CMK (cell line): ENCODE measurements around the gene GTF3C2.
"Not testable (repeated sequence)": the region's sequence is repeated elsewhere in the genome, so short reads cannot be mapped to it uniquely, and the experiment has no call there.

ENCODE experiments used
- DNase-seq: peaks from one replicate; pipeline ENCODE4 v3.0.0-alpha.2; 2010; ENCODE audit warnings: low read depth

The GTF3C2 gene

GRCh38 chr2:27322301-27322765 is 34.2 kb downstream of the GTF3C2 start:
- peak; percentile 37 for DNase-seq

- DNase-seq, result no peak
Measured at GRCh38 chr2:27320958-27321543, 35.5 kb downstream of the GTF3C2 start.

- DNase-seq, result not testable (repeated sequence)
Measured at GRCh38 chr2:27319839-27320238, 36.7 kb downstream of the GTF3C2 start.

DNA sequence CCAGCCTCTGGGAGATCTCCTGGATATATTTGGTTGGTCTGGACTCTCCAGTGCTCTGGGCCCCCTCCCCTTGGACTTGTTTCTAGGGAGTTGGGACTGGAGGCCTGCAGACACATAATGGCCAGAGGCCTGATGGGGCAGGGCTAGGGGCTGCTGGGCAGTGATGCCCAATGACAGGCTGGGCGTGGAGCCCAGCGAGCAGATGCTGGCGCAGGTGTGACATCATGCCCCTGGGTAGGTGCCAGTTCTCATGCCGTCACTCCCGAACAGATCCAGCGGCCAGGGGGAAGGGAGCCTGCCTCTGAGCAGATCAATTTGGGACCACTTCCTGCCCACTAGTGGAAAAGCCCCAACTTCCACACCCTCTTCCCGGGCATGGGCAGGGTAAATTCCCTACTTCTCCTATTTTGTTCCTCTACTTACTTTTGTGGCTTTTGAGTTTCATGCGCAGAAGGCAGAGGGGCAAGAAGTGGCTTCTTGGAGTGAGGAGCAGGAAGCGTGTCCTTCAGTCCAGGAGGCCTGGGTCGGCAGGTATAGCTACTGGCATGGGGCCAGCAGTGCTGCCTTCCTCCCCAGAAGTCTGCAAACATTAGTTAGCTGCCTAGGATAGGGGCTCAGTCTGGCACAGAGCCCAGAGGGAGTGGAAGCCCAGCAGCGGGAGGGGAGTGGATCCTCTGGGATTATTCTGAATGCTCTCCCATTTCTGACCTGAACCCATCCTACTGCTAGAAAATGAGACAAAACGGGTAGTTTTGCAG is 39.7 kb downstream of the GTF3C2 start:
- DNase-seq, result no peak

GRCh38 chr2:27315122-27315521 is 41.4 kb downstream of the GTF3C2 start:
- no peak for DNase-seq

GRCh38 chr2:27314709-27315108 is 41.9 kb downstream of the GTF3C2 start:
- no peak for DNase-seq

DNA sequence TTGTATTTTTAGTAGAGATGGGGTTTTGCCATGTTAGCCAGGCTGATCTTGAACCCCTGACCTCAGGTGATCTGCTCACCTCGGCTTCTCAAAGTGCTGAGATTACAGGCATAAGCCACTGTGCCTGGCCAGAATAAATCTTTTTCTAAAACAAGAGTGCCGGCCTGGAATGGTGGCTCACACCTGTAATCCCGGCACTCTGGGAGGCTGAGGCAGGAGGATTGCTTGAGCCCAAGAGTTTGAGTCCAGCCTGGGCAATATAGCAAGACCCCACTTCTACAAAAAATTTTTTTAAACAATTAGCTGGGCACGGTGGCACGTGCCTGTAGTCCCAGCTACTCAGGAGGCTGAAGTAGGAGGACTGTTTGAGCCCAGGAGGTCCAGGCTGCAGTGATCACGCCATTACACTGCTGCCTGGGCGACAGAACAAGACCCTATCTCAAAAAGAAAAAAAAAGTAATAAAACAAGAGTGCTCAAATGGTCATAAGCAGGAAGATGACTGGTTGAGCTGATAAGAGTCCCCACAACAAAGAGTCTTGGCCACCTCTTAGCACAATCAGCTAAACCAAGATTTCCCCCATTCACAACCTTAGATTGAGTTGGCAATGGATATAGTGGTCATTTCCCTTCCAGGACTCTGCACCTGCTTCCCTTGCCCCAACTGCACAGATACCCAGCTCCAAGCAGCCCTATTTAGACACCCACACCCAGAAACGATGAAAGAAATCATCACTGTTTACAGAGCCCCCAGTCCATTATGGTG is 42.5 kb downstream of the GTF3C2 start:
- DNase-seq, result no peak

DNA sequence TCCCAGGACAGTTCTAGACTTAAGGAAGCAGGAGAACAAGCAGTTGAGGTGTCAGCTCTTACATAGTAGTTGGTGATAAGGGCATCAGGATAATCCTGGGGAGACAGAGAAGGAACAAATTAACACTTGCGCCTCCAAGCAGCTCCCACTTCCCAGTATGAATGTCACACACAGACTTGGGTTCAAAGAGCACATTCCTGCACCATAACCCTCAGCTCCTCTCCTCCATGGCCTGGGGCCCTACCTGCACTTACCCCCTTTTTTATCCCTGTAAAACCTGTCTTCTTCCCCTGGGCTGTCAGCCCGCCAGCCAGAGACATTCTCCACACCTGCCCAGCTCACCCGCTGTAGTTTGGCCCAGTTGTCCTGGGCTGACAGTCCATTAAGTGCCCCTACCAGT is 44.4 kb downstream of the GTF3C2 start:
- DNase-seq, result no peak

DNA sequence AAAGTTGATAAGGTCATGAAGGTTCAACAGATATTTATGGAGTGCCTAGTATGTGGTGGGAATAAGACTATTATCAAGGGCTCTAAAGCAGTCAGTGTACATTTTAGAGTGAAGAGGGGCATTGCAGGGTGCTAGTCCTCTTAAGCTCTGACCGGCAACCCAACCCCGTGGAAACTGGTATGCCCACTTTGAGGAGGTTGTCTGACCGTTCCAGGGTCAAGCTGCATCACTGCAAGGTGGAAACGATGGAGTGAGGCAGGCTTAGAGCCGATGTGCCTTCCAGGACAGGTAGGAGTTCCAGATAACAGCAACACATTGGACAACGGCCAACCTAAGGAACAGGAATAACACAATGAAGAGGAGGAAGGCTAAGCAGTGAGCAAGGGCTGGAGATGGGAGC is 46.9 kb downstream of the GTF3C2 start:
- DNase-seq, result no peak

- no peak for DNase-seq
Measured at GRCh38 chr2:27308359-27308881, 48.1 kb downstream of the GTF3C2 start, which contains the start of gene UCN. UCN (minus strand) TSS chr2:27308445; CDS start chr2:27307895, 550 bp downstream.

GRCh38 chr2:27307545-27308358 is 48.8 kb downstream of the GTF3C2 start:
- DNase-seq, result no peak

DNA sequence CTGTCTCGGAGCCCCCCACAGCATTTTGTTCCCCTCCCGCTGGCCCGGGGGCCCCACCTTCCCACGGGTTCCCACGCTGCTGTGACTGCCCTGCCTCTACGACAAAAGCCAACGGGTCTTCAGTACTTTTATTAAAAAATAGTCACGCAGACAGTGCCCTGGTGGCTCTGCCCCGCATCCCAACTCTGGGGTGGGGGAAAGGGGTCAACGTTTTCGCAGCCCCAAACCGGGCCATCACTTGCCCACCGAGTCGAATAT is 49.3 kb downstream of the GTF3C2 start:
- DNase-seq, result no peak

DNA sequence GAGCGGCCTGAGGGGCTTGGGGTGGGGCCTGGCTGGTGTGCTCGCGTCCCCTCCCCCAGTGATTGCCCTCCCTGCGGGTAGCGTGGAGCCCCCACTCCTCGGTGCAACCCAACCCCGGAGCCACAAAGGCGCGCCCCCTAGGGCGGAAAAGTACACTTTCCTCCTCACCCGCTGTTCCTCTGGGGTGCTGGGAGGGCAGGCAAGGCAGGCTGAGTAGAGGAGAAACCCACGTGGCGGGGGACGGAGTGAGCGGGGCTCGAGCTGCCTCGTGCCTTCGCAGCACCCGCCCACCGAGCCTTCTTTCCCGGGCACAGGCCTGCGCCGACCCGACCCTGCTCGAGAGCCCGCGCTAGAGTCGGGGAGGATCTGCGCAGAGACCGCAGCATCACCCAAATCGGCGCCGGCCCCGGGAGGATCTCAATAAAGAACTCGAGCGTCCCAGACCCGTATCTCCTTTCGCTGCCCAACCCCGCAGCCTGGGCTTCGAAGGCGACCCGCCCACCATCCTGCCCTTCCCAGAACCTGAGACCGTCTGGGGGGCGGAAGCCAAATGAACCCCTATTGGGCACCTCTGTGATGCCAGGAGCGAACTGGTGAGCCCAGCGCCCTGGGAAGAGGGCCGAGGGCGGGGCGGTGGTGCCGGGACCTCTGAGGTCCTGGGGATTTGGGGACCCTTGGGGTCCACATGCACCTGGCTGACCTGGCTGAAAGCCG is 49.8 kb downstream of the GTF3C2 start:
- DNase-seq, result no peak

- no peak for DNase-seq
Measured at GRCh38 chr2:27306136-27306535, 50.4 kb downstream of the GTF3C2 start.

- DNase-seq, result no peak
Measured at GRCh38 chr2:27305516-27305915, 51.0 kb downstream of the GTF3C2 start.

DNA sequence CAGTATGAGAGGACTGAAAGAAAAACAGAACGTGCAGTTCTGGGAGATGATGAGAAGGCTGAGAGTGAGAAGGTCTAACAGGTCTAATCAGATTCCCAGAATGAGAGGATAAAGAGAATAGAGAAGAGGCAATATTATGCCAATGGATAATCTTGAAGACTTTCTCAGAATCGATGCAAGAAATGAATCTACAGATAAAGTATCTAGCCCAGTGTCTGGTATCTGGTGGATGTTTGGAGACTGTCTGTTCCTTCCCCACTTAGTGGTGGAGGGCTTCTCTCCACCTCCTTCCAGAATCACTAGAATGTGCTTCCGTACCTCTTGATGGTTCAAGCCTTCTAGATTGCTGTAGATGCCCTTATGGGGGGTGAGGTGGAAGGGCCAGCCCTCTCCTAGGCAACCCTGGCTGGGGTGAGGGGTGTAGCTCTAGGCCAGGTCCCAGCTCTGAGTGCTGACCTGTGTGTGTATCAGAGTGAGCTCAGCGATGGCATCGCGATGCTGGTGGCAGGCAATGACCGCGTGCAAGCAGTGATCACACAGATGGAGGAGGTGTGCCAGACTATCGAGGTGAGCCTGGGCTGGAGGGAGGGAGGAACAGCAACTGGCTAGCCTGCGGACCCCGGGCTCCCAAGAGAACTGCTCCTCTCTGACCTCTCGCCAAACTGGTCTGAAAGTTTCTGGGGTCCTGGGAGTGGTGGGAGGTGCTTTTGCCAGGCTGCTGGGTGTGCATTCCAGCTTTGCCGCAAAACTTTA is 51.9 kb downstream of the GTF3C2 start:
- DNase-seq, result no peak

DNA sequence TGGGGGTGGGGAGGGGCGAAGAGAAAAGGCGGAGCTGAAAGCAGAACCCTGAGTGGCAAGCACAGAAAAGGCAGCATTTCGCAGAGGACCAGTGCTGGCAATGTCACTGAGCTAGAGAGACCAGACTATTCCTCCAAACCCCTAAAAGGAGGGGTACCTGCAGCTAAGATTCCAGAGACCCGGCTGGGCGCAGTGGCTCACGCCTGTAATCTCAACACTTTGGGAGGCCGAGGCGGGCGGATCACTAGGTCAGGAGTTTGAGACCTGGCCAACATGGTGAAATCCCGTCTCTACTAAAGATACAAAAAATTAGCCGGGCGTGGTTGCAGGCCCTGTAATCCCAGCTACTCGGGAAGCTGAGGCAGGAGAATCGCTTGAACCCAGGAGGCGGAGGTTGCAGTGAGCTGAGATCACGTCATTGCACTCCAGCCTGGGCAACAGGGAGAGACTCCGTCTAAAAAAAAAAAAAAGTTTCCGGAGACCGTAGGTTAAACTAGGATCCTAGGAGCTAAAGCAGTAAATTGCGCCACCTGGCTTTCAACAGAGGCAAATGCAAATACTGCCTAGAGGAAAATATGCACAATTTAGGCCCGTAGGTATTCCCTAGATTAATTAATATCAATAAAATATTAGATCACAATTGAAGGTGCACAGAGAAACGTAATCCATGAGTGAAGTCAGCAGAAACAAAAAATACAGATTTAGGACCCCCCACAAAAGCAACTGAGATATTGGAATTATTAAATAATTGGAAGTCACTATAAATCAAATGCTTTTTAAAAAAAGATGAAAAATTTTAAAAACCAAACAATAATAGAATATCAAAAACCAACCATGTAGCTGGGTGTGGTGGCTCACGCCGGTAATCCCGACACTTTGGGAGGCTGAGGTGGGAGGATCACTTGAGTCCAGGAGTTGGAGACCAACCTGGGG is 53.2 kb downstream of the GTF3C2 start:
- DNase-seq, result peak; percentile 52

DNA sequence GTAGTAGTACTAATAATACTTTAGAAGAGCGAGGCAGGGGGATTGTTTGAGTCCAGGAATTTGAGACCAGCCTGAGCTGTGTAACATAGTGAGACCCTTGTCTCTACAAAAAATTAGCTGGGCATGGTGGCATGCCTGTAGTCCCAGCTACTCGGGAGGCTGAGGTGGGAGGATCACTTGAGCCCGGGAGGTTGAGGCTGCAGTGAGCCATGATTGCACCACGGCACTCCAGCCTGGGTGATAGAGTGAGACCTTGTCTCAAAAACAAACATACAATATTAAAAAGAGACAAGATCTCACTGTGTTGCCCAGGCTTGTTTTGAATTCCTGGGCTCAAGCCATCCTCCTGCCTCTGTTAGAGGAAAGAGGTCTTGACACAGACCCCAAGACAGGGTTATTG is 56.0 kb downstream of the GTF3C2 start:
- not testable (repeated sequence) for DNase-seq

GRCh38 chr2:27298391-27299080 is 58.0 kb downstream of the GTF3C2 start:
- no peak for DNase-seq
